Tibial artery (tissue), 4 donors: ENCODE data around the gene VN1R5.

Experiments
- DNase-seq, 2 donors: peaks; one replicate each; pipeline ENCODE4 v3.0.0-alpha.2; 2019
- H3K27ac ChIP-seq, 2 donors: fragments of 200-600 bp; sonication (generic) in 1 of 2; 1 replicate in 1 of 2; 2 replicates in 1 of 2; pipeline ENCODE4 v1.5.1; 2018 to 2019; ENCODE audit warnings: mild to moderate bottlenecking in 1 of 2
- H3K27me3 ChIP-seq, 2 donors: fragments of 200-600 bp; sonication (generic) in 1 of 2; one replicate each; pipeline versions ENCODE4 v1.5.1 to v1.6.0; 2016 to 2019
- H3K36me3 ChIP-seq, 3 donors: fragments of 200-600 bp; sonication (generic) in 2 of 3; one replicate each; pipeline ENCODE4 v1.5.1; 2016 to 2019; ENCODE audit warnings: mild to moderate bottlenecking in 2 of 3
- H3K4me1 ChIP-seq, 4 donors: fragments of 200-600 bp; sonication (generic) in 2 of 4; 1 replicate in 3 of 4; 2 replicates in 1 of 4; pipeline ENCODE4 v1.5.1; 2016 to 2019
- H3K4me3 ChIP-seq, 2 donors: fragments of 200-600 bp; sonication (generic) in 1 of 2; 1 replicate in 1 of 2; 2 replicates in 1 of 2; pipeline ENCODE4 v1.5.1; 2018 to 2019; ENCODE audit warnings: mild to moderate bottlenecking in 2 of 2
- H3K9me3 ChIP-seq, 3 donors: fragments of 200-600 bp; sonication (generic) in 1 of 3; one replicate each; pipeline ENCODE4 v1.5.1; 2016 to 2019
- intact Hi-C: fragments of 100-400 bp; cut with DNase I; formaldehyde crosslinking; loops from one replicate; pipeline ENCODE4 v1.15.0; 2023; ENCODE audit warnings: low total_unique reads
- TF ChIP-seq, protein P1 (sequence below), 2 experiments: fragments of 200-600 bp in 1 of 2; fragments of 450-650 bp in 1 of 2; IDR thresholded peaks; one replicate each; pipeline ENCODE4 v1.5.1; 2017 to 2019; ENCODE audit warnings: antibody characterized with exemption in 2 of 2, mild to moderate bottlenecking in 1 of 2, moderate library complexity in 1 of 2

Gene VN1R5

DNA sequence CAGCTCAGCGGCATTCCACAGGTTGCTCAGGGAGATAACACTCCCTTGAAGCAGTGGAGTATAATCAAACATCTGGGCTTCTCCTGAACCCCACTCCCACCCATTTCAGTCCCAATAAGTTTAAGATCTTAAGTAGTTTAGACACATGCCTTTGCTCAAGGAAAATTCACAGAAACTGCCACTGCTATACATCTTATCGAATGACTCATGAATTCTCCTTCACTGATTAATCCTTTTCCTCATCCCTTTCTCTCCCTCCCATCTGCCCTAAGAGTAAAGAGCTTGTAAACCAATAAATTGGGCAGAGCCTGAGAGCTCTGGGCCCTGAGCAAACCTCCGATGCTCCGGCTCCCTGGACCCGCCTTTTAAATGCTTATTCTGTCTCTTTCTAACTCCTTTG, 10.2 kb downstream of the VN1R5 start:
- H3K4me3 ChIP-seq, result no peak overlapping the region
- TF ChIP-seq, protein P1, sequence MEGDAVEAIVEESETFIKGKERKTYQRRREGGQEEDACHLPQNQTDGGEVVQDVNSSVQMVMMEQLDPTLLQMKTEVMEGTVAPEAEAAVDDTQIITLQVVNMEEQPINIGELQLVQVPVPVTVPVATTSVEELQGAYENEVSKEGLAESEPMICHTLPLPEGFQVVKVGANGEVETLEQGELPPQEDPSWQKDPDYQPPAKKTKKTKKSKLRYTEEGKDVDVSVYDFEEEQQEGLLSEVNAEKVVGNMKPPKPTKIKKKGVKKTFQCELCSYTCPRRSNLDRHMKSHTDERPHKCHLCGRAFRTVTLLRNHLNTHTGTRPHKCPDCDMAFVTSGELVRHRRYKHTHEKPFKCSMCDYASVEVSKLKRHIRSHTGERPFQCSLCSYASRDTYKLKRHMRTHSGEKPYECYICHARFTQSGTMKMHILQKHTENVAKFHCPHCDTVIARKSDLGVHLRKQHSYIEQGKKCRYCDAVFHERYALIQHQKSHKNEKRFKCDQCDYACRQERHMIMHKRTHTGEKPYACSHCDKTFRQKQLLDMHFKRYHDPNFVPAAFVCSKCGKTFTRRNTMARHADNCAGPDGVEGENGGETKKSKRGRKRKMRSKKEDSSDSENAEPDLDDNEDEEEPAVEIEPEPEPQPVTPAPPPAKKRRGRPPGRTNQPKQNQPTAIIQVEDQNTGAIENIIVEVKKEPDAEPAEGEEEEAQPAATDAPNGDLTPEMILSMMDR (IDR thresholded peaks at IDR 0.05), result no peak
- DNase-seq, result no peak
- intact Hi-C loops, result no loop called here
- H3K9me3 ChIP-seq, result peaks cover 0 to 29% (median 11%) of the 10 kb centered on the region in 3 donors
- H3K36me3 ChIP-seq, result no peaks in the 10 kb centered on the region
- H3K4me1 ChIP-seq, result no peaks in the 10 kb centered on the region
- H3K27me3 ChIP-seq, result no peaks in the 10 kb centered on the region
- H3K27ac ChIP-seq, result no peak overlapping the region

DNA sequence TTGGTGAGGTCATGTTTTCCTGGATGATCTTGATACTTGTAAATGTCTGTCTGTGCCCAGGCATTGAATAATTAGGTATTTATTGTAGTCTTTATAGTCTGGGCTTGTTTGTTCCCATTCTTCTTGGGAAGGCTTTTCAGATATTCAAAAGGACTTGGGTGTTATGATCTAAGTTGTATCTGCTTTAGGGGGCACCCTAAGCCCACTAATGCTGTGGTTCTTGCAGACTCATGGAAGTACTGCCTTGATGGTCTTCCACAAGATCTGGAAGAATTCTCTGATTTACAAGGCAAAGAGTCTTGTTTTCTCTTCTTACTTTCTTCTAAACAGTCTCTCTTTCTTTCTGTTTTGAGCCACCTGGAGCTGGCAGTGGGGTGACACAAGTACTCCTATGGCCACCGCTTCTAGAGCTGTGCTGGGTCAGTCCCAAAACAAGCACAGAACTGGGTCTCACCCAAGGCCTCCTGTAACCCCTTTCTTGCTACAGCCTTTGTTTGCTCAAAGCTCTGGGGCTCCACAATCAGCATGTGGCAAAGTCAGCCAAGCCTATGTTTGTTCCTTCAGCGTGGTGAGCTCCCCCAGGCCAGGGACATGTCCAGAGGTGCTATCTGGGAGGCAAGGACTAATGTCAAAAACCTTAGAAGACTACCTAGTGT, 12.6 kb downstream of the VN1R5 start:
- TF ChIP-seq, protein P1 (IDR thresholded peaks at IDR 0.05), result no peak
- H3K9me3 ChIP-seq, result peaks cover 0 to 26% (median 8%) of the 10 kb centered on the region in 3 donors

DNA sequence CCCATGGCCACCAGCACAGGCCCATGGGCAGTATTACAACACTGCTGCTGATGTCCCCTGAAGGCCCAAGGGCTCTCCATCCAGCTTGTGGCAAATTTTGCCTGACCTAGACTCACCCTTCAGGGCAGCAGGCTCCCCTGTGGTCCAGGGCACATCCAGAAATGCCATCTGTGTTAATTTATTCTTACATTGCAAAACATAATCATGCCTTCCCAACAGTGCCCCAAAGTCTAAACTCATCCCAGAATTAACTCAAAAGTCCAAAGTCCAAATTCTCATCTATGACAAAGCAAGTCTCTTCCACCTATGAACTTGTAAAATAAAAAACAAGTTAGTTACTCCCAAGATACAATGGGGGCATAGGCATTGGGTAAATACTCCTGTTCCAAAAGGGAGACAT, 13.3 kb downstream of the VN1R5 start:
- TF ChIP-seq, protein P1 (IDR thresholded peaks at IDR 0.05), result no peak
- no peak overlapping the region for H3K27ac ChIP-seq
- peaks cover 0 to 20% (median 7%) of the 10 kb centered on the region in 3 donors for H3K9me3 ChIP-seq
- no peaks in the 10 kb centered on the region for H3K27me3 ChIP-seq
- H3K36me3 ChIP-seq, result no peaks in the 10 kb centered on the region
- intact Hi-C loops, result no loop called here
- no peak for DNase-seq
- no peak overlapping the region for H3K4me3 ChIP-seq
- no peaks in the 10 kb centered on the region for H3K4me1 ChIP-seq

More for the DNA sequence above, 12.6 kb downstream of the VN1R5 start:
- H3K4me1 ChIP-seq, result no peaks in the 10 kb centered on the region
- no peak for DNase-seq
- intact Hi-C loops, result no loop called here
- H3K27me3 ChIP-seq, result no peaks in the 10 kb centered on the region
- no peaks in the 10 kb centered on the region for H3K36me3 ChIP-seq
- no peak overlapping the region for H3K27ac ChIP-seq
- H3K4me3 ChIP-seq, result no peak overlapping the region

DNA sequence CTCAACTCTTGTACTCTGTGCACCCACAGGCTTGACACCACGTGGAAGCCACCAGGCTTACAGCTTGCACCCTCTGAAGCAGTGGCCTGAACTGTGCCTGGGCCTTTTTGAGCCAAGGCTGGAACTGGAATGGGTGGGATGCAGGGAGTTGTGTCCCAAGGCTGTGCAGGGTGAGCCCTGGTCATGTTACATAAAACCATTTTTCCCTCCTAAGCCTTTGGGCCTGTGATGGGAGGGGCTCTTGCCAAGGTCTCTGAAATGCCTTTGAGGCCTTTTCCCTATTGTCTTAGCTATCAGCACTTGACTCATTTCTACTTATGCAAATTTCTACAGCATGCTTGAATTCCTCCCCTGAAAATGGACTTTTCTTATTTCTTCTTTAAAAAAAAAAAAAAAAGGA, 14.1 kb downstream of the VN1R5 start:
- H3K4me1 ChIP-seq, result no peaks in the 10 kb centered on the region
- H3K9me3 ChIP-seq, result peaks cover 0 to 17% (median 7%) of the 10 kb centered on the region in 3 donors
- H3K27me3 ChIP-seq, result no peaks in the 10 kb centered on the region
- TF ChIP-seq, protein P1 (IDR thresholded peaks at IDR 0.05), result no peak
- H3K27ac ChIP-seq, result no peak overlapping the region
- no peak overlapping the region for H3K4me3 ChIP-seq
- intact Hi-C loops, result no loop called here
- H3K36me3 ChIP-seq, result no peaks in the 10 kb centered on the region
- DNase-seq, result no peak

DNA sequence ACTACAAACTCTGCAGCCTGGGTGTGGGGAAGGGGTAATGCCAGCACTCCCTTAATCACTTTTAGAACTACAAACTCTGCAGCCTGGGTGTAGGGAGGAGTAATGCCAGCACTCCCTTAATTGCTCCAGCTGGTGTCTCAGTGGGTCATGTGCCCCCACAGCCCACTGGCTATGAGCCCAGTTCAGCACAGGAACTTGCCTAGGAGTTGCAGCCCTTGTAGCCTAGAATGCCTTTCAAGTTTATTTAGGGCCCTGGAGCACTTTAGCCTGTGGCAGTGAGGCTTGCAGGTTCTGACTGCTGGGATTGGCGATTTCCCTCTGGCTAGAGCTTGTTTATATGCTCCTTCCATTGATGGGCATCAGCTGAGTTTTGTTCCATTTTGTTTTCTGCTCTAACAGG, 17.1 kb downstream of the VN1R5 start:
- DNase-seq, result no peak

More for the DNA sequence above, 17.1 kb downstream of the VN1R5 start:
- Histone ChIP-seq H3K9me3 (peaks cover 0 to 17% (median 7%) of the 10 kb centered on the region in 3 donors), H3K4me1 (no peaks in the 10 kb centered on the region), H3K4me3 (no peak overlapping the region), H3K36me3 (no peaks in the 10 kb centered on the region), H3K27ac (no peak overlapping the region), H3K27me3 (no peaks in the 10 kb centered on the region)
- TF ChIP-seq, protein P1 (IDR thresholded peaks at IDR 0.05), result no peak
- intact Hi-C loops, result no loop called here
